ENCODE measurements around the gene IQCE. TPM values are rescaled to one million over a fixed set of nuclear protein-coding genes. Genes with fewer than 3 reads are reported as not detected.
"Not testable (repeated sequence)": the region's sequence is repeated elsewhere in the genome, so short reads cannot be mapped to it uniquely, and the experiment has no call there.

IQCE gene
- polyA plus RNA-seq, 4 donors: 20.2 to 30.3 (median 22.2) TPM

DNA sequence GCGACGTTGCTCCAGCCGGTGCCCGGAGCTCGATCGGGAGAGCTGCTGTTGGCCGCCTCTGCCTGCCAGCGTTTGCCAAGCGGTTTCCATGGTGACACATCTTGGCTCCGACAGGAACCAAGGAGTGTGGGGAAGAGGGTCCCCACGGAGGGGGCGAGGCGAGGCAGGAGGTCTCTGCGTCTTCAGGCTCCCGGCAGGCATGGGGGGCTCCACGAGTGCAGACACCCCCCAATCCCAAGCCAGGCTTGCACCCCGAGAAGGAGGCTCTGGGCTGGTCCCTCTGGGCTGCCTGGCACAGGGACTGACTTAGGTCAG is 27.0 kb upstream of the IQCE start:
- DNase-seq (ENCODE audit: low read depth in 4 of 4, low spot score in 2 of 4): not testable (repeated sequence)

DNA sequence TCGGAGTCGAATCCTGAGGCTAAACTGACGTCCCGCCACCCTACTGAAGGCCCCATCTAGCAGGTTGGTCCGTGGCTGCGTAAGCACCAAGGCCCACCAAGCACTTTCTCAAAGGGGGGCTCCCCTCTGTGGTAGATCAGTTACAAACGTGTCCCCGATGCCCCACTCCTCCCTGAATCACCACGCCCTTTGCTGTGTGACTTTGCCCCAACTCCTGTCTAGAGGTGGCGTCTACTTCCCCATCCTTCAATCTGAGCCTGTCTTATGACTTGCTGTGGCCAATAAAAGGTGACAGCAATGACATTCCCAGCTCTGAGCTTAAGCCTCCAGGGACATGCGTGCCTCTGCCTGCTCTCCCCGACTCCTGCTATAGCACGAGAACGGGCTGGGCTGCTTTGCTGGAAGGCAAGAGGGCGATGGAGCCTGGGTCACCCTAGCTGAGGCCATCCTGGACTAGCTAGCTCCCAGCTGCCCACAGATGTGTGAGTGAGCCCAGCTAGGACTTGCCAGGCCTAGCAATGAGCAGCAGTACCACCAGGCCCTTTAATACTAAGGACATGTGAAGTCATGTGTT is 26.5 kb upstream of the IQCE start:
- not testable (repeated sequence) for DNase-seq (ENCODE audit: low read depth in 4 of 4, low spot score in 2 of 4)

DNA sequence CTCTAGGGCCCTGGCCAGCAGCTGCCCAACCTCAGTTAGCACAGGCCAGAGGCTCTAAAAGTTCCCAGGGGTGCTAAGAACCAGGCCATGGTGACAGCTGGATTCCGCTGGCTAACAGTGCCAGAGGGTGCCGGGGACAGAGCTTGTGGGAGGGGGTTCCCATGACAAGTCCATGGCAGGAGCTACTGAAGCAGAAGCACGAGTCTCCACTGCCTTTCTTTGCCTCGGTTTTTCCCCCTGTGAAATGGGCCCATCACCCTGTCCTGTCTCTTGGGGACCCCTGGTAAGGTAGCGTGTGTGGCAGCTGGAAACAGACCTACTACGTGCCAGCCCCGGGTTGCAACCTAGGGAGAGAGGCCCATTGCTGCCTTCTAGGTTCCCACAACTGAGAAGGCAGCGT is 26.0 kb upstream of the IQCE start:
- not testable (repeated sequence) for DNase-seq (ENCODE audit: low read depth in 4 of 4, low spot score in 2 of 4)

DNA sequence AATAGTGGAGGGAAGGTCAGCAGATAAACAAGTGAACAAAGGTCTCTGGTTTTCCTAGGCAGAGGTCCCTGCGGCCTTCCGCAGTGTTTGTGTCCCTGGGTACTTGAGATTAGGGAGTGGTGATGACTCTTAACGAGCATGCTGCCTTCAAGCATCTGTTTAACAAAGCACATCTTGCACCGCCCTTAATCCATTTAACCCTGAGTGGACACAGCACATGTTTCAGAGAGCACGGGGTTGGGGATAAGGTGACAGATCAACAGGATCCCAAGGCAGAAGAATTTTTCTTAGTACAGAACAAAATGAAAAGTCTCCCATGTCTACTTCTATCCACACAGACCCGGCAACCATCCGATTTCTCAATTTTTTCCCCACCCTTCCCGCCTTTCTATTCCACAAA is 25.2 kb upstream of the IQCE start:
- DNase-seq (ENCODE audit: low read depth in 4 of 4, low spot score in 2 of 4): not testable (repeated sequence)

DNA sequence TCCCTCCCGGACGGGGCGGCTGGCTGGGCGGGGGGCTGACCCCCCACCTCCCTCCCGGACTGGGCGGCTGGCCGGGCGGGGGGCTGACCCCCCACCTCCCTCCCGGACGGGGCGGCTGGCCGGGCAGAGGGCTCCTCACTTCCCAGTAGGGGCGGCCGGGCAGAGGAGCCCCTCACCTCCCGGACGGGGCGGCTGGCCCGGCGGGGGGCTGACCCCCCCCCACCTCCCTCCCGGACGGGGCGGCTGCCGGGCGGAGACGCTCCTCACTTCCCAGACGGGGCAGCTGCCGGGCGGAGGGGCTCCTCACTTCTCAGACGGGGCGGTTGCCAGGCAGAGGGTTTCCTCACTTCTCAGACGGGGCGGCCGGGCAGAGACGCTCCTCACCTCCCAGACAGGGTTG is 24.6 kb upstream of the IQCE start:
- DNase-seq (ENCODE audit: low read depth in 4 of 4, low spot score in 2 of 4): not testable (repeated sequence)

DNA sequence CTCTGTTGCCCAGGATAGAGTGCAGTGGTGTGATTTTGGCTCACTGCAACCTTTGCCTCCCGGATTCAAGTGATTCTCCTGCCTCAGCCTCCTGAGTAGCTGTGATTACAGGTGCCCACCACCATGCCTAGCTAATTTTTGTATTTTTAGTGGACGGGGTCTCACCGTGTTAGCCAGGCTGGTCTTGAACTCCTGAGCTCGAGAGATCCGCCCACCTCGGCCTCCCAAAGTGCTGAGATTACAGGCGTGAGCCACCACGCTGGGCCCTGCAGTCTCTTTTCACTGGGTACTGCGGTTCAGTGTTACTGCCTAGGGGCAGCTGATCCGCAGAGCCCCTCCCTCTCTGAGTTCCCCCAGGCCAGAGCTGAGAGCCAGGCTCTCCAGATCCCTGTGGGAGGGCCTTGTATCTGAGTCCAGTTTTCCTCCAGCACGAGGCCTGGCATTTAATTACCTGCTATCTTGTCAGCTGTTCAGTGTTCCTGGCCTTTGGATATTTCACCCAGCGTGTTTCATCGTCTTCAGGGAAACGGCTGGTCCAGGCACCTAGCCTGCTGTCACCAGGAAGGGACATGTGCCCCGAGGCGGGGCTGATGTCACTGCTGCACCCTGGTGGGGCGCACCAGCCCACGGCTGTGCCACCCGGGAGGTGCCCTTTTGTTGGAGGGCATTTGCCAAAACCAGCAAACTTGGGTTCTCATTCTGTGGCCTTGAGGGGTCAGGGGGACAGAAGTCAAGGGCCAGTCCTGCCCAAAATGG is 22.7 kb upstream of the IQCE start:
- not testable (repeated sequence) for DNase-seq (ENCODE audit: low read depth in 4 of 4, low spot score in 2 of 4)

DNA sequence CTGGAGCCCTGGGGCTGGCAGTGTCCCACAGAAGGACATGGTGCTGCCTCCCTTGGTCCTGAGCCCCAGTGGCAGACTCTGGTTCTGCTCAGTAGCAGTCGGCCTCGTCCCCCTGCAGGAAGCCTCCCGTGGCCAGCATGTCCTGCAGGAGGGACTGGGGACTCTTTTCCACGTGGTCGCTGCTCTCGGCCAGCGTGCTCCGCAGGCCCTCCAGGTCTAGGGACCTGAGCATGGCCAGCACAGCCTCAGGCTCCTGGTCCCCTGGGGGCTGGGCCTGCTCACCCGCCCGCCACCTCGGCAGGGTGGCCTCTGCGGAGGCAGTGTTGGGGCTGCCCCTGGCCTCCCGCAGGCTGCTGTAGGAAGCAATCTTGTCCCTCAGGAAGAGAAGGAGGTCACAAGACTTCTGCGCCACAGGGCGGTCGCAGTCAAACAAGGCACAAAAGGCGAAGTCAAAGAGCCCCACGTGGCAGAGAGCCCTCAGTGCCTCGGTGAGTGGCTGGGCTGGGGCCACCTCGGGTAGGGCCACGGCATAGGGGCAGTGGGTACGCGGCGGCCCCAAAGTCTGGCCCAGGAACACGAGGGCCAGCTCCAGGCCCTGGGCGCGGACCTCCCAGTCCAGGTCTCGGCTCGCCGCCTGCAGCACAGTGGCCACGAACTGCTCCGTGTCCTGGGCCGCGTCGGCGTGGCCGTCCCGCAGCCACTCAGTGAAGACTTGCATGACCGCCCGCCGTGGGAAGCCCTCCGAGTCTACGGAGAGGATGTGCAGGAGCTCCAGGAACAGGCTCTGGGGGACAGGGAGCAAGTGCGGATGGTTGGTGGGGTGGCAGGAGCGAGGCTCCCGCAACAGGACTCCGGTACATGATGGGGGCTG is 20.6 kb upstream of the IQCE start:
- no peak for DNase-seq (ENCODE audit: low read depth in 4 of 4, low spot score in 2 of 4)

DNA sequence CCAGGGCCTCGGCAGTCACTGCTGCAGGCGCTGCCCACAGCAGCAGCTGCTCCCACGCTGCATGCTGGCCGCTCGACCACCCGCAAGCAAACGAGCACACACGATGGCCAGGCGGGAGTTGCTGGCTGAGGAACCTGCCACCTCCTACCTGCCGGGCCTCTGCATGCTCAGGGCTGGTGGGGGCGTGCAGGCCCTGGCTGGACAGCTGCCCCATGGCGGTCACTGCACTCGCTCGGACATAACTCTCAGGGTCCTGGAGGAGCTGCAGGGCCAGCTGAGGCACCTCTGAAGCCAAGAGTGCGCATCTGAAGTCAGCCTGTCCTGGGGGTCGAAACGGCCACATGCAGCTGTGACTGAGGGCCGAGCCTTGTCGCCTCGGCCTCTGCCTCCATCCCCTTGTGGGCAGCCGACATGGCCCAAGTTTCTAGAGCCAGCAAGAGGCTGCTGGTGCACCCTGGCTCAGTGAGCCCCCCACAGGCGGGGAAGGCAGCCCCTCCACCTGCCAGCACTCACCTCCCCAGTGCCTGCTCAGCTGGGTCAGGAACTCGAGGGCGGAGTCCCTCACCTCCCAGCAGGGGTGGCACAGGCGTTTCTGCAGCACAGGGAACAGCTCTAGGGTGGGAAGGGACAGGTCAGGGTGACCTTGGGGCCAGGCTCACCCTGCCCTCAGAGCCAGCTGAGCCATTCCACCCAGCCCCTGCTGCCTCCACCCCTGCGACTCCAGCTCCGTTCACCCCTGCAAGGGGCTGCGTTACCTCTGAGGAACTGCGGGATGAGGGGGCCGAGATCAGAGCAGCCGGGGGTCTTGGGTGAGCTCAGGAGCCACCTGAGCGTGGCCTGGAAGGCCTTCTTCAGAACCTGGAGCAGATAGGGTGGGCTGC is 19.5 kb upstream of the IQCE start:
- no peak for DNase-seq (ENCODE audit: low read depth in 4 of 4, low spot score in 2 of 4)

DNA sequence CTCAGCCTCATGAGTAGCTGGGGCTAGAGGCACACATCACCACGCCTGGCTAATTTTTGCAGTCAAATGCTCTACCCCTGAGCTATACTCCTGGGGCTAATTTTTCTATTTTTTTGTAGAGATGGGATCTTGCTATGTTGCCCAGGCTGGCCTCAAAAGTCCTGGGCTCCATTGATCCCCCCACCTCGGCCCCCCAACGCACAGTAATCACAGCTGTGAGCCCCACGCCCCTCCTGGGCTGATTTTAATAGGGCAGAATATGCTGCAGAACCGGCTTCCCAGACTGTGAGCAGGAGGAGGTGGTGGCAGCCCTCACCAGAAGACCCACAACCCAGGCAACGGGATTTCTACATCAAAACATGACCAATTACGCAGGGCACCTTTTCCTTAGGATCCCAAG is 18.6 kb upstream of the IQCE start:
- DNase-seq (ENCODE audit: low read depth in 4 of 4, low spot score in 2 of 4): no peak

DNA sequence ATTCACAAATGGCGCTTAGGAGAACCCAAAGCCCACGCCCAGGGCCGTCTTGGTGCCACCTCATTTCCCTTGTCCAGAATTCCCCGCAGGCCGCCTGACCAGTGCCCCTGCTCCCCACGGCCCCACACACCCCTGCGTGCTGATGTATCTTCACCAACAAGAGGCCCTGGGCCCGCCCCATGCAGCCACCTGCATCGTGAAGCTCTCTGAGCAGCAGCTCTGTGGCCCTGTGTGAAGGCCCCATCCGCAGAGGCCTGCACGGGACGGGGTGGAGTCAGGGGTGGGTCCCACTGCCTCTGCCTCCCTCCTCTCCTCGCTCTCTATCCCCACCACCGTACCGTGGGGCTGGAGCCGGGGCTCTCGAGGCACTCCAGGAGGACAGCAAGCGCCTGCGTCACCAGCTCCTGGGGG is 18.1 kb upstream of the IQCE start:
- DNase-seq (ENCODE audit: low read depth in 4 of 4, low spot score in 2 of 4): no peak

DNA sequence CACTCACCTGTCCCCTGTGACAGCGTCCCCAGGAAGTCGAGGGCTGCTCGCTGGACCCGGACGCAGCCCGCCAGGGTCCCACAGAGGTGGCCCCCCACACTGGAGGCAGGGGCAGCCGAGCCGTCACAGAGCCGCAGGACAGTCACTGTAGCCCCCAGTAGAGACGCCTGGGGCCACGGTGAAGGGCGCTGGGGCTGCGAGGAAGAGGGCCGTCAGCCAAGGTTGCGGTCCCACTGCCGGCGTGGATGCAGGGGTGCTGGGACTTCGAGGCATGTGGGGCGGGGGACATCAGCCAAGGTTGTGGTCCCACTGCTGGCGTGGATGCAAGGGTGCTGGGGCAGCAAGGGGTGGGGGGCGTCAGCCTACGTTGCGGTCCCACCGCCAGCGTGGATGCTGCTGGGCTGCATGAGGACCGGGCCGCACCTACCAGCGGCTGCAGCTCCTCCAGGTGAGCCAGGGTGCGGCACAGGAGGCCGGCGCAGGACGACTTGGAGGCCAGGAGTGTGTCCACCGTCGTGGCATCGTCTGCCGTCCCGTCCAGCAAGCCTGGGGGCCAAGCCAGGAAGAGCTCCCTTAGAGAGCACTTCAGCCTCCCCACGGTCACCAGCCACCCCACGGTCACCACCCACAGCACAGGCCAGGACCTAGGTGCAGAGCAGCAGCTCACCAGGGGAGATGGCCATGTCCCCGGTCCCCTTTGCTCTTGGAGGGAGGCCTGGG is 17.3 kb upstream of the IQCE start:
- no peak for DNase-seq (ENCODE audit: low read depth in 4 of 4, low spot score in 2 of 4)

DNA sequence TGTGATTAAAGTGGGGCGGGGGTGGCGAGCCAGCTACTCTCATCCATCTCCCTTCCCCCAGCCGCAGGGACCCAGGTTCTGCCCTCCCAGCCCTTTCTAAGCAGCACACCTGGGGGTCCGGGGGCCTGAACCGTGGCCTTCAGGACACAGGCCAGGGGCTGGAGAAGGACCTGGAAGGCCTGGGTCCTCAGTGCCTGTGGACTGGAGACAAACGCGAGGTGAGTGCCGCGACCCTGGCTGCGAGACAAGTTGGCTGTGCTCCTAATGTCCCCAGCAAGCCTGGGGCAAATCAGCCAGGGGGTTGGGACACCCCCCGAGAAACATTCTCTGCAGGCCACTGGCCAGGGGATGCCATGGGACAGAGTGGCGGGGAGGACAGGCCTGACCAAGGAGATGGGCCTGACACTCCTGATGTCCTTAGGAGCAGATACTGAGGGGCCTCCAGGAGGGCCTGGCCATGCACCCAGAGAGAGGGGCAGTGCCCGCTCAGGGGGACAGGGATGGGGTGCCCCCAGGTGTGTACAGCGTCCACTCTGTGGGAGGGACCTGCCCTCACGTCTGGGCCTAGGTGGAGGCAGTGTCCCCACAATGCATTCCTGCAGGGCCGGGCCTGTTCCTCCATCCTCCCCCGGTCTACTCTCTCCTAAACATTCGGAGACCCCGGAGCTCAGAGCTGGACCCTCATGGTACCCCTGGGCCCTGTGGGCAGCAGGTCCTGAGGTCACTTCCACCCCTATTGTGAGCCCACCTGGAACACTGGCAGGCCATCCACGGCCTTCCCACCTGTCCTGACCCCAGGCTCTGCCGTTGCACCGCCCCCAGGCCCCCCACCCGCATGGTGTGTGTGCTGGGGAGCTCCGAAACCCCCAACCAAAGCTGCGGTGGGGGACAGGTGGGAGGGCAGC is 16.5 kb upstream of the IQCE start:
- no peak for DNase-seq (ENCODE audit: low read depth in 4 of 4, low spot score in 2 of 4)

DNA sequence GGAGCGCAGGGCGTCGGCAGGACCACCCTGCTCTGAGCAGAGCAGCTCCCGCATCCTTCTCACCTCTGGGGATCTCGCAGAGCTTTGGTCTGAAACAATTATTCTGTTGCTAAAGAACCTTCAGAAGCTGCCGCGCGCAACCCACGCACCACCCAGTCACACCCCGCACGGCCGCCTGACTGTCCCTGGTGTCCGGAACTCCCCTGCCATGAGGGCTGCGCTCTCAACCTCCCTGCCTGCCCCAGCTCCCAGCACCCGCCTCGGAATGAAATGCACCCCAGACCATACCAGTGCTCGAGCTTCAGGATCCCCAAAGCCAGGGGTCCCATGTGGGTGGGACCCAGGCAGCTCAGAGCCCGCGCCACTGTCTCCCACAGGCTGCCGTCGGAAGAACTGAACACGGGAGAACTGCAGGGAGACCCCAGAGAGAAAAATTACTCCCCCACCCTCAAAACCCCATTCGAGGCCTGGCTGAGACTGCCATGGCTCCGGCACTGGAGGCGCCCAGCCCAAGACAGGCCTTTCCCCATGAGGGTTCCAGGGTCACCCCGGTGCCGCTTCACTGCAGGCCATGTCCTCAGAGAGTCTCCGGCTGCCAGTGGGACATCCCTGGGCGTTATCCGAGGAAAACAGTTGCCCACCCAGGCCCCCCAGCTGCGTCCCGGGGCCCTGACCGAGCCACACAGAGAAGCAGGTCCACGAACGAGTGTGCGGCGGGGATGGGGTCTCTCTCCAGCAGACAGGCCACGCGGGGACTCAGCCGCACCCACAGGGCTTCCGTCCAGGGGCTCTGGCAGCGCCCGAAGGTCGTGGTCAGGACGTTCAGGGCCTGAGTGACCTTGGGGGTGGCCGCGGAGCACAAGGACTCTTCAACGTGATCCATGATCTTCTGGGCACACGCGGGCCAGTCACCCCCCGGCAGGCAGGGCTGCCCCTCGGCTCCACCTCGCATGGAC is 15.6 kb upstream of the IQCE start:
- DNase-seq (ENCODE audit: low read depth in 4 of 4, low spot score in 2 of 4): no peak

DNA sequence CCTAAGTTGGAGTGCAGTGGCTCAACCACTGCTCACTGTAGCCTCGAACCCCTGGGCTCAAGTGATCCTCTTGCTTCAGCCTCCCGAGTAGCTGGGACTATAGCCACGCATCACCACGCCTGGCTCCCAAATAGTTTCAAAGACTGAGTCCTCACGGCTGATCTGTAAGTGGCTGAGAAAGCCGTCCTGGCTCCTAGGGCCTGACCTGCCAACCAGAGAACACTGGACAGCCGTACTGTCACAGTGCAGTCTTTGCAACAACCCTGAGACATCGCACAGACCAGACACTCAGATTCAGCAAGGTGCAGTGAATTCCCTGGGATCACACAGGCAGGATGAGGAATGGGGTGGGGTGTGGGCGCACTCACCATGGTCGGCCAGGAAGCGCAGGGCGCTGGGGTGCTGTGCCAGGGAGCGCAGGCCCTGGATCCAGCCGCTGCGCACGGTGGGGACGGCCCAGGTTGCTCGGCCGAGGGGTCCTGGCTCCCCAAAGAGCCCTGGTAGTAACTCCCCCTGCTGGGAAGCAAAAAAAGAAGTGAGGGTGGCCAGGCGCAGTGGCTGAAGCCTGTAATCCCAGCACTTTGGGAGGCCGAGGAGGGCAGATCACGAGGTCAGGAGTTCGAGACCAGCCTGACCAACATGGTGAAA is 14.1 kb upstream of the IQCE start:
- no peak for DNase-seq (ENCODE audit: low read depth in 4 of 4, low spot score in 2 of 4)

DNA sequence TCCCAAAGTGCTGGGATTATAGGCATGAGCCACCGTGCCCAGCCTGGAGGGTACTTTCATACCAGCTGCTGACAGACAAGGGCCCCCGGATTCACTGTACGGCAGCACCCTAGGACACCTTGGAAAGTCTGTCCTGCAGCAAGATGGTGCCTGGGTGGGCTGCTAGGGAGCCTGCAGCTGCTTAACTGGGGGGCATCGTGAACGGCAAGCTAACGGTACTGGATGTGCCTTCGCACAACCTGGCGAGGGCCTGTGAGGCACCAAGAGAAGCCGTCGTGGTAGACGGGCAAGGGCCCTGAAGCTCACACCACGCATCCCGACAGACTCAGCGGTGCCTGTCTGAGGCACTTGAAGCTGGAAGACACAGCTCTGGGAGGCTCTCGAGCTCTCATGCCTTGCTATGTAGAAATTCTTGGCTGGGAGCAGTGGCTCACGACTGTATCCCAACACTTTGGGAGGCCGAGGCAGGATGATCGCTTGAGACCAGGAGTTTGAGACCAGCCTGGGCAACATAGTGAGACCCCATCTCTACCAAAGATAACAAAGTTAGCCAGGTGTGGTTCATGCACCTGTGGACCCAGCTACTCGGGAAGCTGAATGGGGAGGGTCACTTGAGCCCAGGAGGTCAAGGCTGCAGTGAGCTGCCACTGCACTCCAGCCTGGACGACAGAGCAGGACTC is 12.9 kb upstream of the IQCE start:
- DNase-seq (ENCODE audit: low read depth in 4 of 4, low spot score in 2 of 4): no peak

DNA sequence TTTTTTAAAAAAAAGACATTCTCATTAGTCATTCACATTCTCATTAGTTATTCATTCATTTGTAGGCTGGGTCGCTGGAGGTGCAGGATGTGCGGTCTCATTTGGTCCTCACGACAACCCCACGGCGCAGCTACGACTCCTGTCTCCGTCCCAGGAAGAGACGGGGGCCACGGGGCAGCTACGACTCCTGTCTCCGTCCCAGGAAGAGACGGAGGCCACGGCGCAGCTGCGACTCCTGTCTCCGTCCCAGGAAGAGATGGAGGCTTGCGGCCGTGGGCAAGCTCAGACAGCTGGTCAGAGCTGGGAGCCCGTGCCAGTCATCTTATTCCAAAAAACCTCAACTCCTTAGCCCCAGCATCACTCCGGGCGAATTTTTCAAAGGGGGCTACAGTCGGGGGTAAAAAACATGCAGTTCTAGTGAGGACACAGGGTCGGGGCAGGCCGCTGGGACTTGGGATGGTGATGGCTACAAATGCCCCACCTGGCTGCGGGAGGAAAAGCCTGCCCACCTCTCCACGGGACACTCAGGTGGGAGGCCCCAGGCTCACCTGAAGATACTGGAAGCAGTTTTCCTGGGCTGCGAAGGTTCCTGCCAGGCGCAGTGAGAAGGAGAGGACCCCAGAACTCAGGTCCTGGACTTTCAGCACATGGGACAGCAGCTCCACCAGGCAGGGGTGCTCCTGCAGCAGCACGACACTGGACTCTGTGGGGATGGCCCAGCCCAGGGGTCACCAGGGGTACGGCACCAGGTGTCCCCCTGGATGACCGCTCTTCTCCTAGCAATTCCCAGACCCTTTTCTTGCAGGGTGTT is 11.8 kb upstream of the IQCE start:
- DNase-seq (ENCODE audit: low read depth in 4 of 4, low spot score in 2 of 4): no peak
